Ramos (cell line): ENCODE data around the gene PRUNE2.
"Not testable (repeated sequence)": the region's sequence is repeated elsewhere in the genome, so short reads cannot be mapped to it uniquely, and the experiment has no call there.

ENCODE experiments used
- in situ Hi-C: fragments of 300-500 bp; cut with MboI; formaldehyde crosslinking; loops from one replicate; pipeline ENCODE4 v1.14.3; 2022; ENCODE audit warnings: low sequenced_read_pairs; ENCODE audit not compliant: unreplicated experiment

The PRUNE2 gene

DNA sequence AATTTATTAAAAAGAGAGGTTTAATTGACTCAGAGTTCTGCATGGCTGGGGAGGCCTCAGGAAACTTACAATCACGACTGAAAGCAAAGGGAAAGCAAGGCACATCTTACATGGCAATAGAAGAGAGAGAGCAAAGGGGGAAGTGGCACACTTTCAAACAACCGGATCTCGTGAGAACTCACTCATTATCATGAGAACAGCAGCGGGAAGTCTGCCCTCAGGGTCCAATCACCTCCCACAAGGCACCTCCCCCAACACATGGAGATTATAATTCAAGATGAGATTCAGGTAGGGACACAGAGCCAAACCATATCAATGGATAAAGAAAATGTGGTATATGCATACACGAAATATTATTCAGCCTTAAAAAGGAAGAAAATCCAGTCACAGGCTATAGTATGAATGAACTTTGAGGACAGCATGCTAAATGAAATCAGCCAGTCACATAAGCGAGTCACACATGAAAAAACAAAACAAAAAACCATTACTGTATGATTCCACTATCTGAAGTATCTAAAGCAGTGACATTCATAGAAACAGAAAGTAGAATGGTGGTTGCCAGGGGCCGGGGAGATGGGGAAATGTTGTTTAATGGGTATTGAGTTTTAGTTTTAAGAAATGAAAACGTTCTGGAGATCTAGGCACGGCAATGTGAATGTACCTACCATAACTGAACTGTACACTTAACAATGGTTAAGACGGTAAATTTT lies 225.0 kb downstream of the PRUNE2 start:
- in situ Hi-C loops = no loop called here

DNA sequence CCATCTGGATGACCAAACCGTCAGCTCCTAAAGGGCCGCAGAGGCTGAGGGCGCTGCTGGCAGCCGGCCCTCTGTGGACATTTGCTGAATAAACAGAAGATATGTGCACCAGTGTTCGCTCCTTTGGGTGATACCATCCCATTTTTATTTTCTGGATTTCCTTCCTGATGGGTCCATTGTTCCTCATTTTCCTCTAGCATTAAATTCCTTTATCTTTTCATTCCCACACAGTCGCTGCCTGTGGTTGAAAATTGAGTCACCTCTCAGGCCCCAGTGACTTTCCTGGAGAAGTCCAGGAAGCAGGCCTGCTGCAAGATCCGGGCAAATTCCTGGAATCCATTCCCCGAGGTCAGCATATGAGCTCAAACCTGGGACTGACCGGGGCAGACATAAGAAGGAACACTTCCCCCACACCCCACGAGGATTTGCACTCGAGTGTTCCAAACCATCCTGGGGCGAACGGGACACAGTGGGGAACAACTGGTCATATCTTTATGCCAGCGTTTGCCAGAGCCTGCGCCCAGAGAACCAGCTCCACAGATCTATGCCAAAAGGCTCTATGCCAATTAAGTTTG lies 228.3 kb downstream of the PRUNE2 start:
- in situ Hi-C loops = no loop called here

DNA sequence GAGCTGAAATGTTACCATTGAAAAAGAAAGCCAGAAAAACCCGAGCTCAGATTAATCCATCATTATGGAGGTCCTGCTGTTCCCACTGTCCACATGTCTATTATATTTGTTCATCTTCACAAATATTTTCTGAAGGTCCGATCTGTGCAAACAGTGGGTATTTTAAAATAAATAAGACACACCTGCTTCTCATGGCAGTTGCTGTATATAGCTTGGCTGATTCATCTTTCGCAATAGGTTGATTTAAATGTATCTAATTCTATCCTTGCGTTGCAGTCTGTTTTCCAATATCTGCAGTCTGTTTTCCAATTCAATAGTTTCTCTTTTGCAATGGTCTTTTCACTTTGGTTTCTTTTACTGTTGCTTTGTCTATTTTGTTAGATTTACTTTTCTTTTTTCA lies 229.1 kb downstream of the PRUNE2 start:
- in situ Hi-C loops = no loop called here

DNA sequence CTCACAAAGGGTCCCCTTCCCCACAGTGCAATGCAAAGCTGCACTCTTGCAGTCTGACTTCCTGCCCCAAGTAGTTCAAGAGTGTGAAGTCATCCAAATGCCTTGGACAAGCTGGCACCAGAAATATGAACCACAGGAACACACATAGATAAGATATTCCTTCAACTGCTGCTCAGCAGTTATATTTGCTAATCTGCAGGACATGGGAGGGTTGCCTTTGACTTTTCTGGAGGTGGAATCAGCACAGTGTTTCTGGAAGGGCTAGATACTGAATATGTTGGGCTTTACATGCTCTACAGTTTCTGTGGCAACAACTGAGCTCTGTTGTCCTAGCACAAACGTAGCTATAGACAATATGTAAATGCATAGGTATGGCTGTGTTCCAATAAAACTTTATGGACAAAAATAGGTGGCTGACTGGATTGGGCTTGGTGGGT lies 238.4 kb downstream of the PRUNE2 start:
- in situ Hi-C loops = no loop called here

DNA sequence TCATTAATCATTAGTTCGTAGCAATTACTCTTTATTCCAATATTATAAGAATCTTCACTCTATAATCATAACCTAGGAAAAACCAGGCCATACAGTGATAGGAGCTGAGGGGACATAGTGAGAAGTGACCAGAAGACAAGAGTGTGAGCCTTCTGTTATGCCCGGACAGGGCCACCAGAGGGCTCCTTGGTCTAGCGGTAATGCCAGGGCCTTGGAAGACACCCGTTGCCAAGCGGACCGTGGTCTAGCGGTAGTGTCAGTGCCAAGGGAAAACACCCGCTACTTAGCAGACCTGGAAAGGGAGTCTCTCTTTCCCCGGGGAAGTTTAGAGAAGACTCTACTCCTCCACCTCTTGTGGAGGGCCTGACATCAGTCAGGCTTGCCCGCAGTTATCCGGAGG lies 239.9 kb downstream of the PRUNE2 start:
- in situ Hi-C loops = not testable (repeated sequence)

DNA sequence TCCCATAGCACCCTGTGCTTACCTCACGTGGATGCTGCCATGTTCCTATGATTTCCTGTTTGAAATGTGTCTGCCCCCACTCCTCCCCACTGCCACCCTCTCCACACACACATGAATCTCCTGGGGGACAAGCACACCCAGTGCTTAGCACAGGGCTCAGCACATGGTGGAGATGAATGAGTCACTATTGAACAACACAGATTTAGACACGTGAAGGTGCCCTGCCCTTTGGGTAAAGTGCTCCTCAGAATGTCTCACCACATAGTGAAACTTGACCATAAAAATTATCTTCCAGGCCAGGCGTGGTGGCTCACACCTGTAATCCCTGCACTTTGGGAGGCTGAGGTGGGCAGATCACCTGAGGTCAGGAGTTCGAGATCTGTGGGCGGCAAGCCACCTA lies 240.5 kb downstream of the PRUNE2 start:
- in situ Hi-C loops = no loop called here

DNA sequence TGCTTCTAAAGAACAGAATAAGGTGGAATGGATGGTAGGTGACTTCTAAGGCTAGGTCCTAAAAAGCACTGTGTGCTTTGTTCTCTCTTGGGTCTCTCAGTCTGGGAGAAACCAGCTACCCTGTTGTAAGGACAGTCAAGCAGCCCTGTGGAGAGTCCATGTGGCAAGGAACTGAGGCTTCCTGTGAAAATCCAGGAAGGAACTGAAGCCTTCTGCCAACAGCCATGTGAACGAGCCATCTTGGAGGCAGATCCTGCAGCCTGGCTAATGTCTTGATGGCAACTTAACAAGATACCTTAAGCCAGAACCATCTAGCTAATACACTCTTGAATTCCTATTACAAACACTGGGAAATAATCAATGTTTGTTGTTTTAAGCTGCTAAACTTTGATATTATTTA lies 241.8 kb downstream of the PRUNE2 start:
- in situ Hi-C loops = loop anchor here (5.0 kb wide), 1 partner anchor 212 kb away; no protein-coding TSS in a partner anchor

DNA sequence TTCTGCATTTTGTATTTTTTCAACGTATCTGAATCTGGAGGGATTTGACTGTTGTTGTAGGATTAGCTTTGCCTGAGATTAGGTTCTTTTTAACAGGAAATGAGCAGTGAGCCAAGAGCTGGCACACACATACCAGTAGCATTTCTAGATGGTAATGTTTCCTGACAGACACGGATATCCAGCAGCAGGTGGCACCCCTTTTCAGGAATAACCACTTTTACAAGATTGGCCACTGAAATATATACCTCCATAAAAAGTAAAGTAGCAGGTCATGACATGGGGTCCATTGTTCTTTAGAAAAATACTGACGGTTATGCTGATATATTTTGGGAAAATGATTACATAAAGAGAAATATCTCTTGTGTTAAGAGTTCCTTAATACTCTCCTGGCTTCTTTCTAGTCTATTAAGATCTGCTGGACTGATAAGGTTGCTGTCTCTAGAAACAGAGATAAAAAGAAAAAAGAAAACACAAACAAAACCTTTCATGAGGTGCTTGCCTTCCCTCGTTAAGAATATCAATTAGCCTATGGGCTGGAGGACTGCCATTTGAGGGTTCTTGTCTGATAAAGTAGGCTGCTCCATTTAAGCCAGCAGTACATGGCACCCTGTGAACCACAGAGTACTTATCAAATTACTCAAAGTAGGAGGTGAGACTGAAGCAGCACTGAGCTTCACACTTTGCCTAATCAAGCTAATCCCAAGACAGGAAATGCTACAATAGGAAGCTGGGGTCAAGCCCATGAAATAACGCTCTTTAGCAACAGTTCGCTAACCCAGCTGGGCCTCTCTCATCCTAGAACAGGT lies 243.2 kb downstream of the PRUNE2 start:
- in situ Hi-C loops = loop anchor here (5.0 kb wide), 1 partner anchor 210 kb away; no protein-coding TSS in a partner anchor

DNA sequence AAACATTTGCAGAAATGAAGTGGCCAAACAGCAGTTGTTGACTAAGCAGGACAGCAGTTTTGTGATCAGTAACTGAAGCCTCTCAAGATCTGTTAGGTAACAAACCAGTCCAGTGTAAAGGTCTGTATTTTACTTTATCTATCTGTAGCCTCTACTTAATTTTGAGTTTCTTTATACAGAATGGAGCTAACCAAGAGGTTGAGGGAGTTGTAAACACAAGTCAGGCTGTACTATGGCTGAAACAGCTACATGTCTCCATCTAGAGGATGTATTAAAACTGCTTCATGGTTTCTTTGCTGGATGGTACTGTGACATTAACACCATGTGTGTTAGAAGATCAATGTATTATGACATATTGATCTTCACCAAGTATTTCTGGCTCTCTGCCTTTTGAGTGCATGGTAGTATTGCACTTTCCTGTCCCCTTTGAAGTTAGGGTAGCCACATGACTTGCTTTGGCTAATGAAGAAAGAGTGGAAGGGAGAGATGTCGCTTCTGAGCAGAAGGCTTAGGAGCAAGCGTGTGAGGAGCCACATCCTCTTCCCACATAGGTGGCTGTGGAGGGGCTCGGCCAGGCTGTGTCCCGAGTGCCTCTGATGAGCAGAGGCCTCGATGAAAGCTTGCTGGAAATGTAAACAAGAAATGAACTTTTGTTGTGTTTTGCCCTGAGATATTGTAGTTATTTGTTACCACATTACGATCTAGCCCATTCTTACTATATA lies 247.2 kb downstream of the PRUNE2 start:
- in situ Hi-C loops = no loop called here

DNA sequence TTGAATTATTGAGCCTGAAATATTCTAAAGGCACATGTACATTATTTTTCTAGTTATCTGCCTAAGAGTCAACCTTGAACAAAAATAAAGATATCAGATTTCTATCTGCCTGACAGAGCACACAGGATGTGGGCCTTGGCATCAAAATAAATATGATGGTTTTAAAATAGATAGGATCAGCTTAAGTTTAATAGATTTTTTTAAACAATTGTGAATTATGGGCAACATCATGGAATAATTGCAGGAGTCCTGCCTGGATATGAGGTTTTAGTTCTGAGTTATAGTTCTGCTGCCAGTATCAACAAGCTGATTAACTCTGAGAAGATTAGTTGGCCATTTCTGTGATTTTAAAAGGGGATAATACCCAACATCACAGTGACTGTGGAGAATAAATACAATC lies 248.6 kb downstream of the PRUNE2 start:
- in situ Hi-C loops = no loop called here

DNA sequence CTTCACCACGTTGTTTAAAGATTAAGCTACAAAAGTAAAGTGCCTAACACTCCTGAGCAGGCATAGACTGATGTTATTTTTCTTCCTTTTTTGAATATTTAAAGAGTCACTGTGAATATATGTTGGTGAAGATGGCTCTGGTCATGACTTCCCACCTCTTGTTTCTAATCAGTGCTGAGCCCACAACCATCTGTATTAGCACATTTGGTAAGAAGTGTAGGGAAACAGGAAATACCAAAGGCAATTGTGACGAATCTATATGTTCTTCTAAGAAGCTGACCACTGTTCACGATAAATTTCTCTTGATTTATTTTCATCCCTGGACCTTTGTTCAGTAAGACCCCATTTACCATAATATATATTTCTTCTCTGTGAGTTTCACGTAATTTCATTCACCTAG lies 249.9 kb downstream of the PRUNE2 start:
- in situ Hi-C loops = no loop called here

DNA sequence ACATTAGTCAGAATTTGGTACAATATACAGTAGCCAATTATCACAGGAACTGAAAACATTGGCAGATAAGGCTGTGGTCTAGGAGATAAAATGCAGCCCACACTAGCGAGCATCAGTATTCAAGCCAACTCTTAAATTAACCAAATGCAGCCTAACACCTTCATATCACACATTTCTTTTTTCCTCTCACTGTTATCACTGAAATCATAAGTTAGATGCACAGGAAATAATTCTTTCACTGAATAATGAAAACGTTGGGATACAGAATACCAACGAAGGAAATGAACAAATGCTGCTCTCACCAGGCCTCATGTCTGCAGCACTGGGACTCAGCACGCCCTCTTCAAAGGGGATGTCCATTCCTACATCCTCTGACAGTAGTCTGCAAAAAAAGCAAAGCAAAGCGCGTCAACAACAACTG lies 250.8 kb downstream of the PRUNE2 start:
- in situ Hi-C loops = no loop called here

DNA sequence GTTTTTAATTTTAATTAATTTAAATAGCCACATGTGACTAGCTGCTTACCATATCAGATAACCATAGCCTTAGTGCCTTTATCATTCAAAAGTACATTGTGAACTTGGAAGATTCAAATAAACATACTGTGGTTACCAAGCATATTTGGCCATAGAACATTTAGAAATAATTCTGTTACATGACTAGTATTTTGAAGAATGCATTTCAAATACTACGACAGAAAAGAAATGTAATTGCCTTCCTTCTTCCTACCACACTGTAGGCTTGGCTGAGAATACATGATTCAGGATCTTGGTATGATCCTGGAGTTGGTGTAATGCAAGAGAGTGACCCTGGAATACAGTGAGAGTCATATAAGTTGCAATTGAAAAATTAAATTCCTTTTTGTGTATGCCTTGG lies 251.3 kb downstream of the PRUNE2 start:
- in situ Hi-C loops = no loop called here

DNA sequence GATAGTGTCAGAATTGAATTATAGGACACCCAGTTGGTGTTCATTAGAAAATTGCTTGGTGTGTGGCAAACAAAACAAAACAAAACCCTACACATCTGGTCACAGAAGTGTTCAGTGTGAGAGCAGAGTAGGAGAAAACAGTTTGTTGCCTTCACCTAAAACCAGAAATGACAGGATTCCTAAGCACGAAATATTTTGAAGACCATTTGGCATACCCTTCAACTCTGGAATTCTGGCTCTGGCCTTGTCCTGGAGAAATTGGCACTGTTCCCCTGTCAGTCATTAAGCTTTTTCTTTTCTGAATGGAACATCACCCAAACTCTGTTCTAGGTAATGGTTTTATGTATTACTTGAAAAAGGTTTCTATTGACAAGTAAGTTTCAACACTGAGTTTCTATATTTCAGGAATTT lies 251.9 kb downstream of the PRUNE2 start:
- in situ Hi-C loops = no loop called here

DNA sequence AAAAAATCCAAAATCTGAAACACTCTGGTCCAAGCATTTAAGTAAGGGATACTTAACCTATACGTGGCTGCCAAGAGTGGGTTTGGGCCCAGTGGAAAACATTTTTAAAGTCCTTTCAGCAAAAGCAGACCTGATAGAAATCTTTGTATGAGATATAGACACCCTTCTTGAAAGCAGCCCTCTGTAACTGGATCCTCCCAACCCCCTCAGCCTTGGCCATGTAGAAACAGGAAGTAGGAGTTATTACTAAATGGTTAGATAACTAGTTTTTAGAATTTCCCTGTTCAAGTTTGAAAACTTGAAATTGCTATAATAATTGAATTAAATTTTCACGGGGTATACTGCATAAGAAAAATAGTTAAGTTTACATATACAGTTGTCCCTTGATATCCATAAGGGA lies 253.0 kb downstream of the PRUNE2 start:
- in situ Hi-C loops = no loop called here

DNA sequence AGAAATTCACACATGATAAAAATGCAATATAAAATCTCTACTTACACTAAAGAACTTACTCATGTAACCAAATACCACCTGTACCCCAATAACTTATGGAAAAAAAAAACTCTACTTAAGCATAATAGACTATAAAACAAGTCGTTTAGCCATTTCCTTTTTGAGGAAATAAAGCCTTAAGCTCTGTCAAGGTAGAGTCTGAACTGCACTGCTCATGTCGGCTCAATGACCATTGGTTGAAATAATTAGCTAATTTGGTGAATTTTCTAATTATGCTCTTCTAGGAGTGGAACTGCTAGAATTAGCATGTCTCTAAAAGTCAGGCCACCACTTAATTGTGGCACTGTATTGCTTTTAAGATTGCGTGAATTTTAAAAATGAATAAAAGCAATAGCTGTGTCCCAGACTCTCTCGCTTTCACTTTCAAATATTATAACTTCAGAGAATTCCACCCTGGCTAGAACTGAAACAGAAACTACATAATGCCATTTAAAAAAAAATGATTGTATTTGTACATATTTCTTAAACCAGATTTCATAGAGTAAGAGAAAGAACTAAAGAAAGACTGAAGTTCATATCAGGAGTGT lies 254.7 kb downstream of the PRUNE2 start:
- in situ Hi-C loops = no loop called here

DNA sequence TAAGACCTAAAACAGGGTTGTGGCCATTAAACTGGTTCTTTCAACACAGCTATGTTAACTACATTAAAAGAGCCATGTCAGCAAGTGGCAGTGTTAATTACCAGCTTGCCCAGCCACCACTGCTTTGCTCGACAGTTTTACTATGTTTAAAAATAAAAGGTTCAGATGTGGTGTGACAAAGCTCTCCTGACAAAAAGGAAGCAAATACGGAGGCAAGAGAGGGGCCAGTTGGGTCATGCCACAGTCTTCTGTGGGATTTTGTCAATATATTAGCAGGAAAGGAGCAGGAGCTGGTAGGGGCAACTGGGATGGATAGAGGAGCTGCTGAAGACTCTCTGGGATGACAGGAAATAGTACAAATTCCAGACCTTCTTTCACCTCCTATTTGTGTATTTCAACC lies 255.2 kb downstream of the PRUNE2 start:
- in situ Hi-C loops = no loop called here

DNA sequence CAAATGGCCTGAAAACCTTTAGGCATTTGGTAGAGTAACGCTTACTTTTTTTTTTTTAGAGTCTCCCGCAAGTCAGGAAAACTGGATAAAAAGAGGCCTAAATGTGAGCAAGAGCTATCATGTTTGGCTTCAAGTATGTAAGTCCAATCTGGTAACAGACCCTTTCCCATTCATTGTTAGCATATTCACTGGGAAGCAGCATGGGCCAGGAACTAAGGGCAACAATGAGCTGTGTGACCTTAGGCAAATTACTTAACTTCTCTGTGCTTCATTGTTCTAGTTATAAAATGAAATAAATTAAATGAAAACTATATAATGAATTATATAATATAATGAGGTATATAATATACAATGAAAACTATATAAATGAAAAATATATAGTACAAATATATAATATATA lies 256.0 kb downstream of the PRUNE2 start:
- in situ Hi-C loops = no loop called here

DNA sequence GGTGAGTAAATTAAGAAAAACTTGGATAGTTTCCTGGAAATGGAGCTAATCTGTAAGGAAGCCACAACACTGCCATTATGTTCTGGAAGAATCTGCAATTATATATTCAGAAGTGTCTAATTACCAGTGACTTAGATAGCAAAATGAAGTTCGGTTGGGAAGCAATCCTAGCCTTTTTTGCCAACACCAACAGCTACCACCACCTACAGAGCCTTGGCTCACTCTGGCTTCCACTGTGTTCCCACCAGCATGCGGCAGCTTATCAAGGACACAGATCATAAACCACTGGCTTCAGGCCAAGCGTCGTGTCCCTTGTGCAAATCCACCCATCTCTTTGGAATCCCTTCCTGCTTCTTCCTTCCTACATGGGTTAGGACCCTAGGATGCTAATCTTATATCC lies 259.7 kb downstream of the PRUNE2 start:
- in situ Hi-C loops = no loop called here

DNA sequence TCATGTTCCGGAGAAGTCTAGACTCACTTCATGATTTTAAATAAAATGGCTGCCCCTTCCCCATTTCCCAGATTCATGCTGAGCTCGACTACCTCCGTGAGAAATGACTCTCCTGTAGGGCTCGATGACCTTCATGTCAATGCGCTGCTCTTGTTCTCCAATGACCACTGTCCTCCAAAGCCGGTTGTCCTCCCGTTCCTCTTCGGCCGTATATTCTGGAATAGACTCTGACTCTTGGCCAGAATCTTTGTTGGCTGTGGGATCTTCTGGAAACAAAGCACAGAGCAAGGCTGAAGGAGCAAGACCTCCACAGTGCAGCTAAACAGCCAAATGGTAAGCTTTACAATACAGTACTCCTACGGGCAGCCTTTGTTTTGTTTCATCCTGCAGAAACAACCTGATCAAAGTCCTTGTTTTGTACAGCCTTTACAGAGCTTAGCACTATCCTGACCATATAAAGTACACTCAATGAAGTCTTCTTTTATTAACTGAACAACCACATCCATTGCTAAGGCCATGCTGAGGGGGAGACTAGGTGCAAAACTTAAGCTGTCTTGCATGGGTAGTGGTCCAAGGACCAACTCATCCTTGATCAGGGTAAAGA lies 261.2 kb downstream of the PRUNE2 start:
- in situ Hi-C loops = no loop called here
